Spleen (tissue), 11 donors: ENCODE results near the gene CUL7. TPM values are rescaled to one million over a fixed set of nuclear protein-coding genes. Genes with fewer than 3 reads are reported as not detected.
A peak's percentile ranks its signal among the peaks of the same experiment; 100 is the strongest.

Source experiments
- DNase-seq: peaks from one replicate; pipeline ENCODE4 v3.0.0-alpha.2; 2020
- H3K27ac ChIP-seq, 8 donors: fragments of 200-600 bp; sonication (generic) in 7 of 8; 1 replicate in 4 of 8; 2 replicates in 4 of 8; pipeline versions ENCODE4 v1.5.0 to v1.8.0; 2016 to 2021; ENCODE audit warnings: inconsistent platforms in 4 of 8, mild to moderate bottlenecking in 4 of 8, moderate library complexity in 1 of 8
- H3K27me3 ChIP-seq, 7 donors: fragments of 200-600 bp; sonication (generic) in 6 of 7; replicated peaks in 1 of 7; 1 replicate in 4 of 7; 2 replicates in 3 of 7; pipeline versions ENCODE4 v1.5.0 to v1.8.0; 2016 to 2021; ENCODE audit warnings: inconsistent platforms in 3 of 7, mild to moderate bottlenecking in 1 of 7
- H3K36me3 ChIP-seq, 6 donors: fragments of 200-600 bp; sonication (generic) in 5 of 6; 1 replicate in 4 of 6; 2 replicates in 2 of 6; pipeline versions ENCODE4 v1.5.0 to v1.8.0; 2016 to 2021; ENCODE audit warnings: inconsistent platforms in 2 of 6
- H3K4me1 ChIP-seq, 6 donors: fragments of 200-600 bp; sonication (generic) in 5 of 6; 1 replicate in 3 of 6; 2 replicates in 3 of 6; pipeline versions ENCODE4 v1.5.0 to v1.8.0; 2016 to 2021; ENCODE audit warnings: inconsistent platforms in 3 of 6
- H3K4me3 ChIP-seq, 8 donors: fragments of 200-600 bp; sonication (generic) in 7 of 8; 1 replicate in 4 of 8; 2 replicates in 4 of 8; pipeline versions ENCODE4 v1.5.0 to v1.8.0; 2016 to 2021; ENCODE audit warnings: inconsistent platforms in 4 of 8, mild to moderate bottlenecking in 4 of 8, moderate library complexity in 2 of 8
- H3K9me3 ChIP-seq, 8 donors: fragments of 200-600 bp; sonication (generic) in 7 of 8; 1 replicate in 4 of 8; 2 replicates in 4 of 8; pipeline versions ENCODE4 v1.5.0 to v1.8.0; 2016 to 2021; ENCODE audit warnings: inconsistent platforms in 4 of 8
- CTCF ChIP-seq, 11 experiments: fragments of 200-600 bp in 7 of 11; fragments of 450-650 bp in 4 of 11; sonication (generic) in 4 of 11; IDR thresholded peaks in 8 of 11; conservative IDR thresholded peaks in 3 of 11; 1 replicate in 7 of 11; 2 replicates in 4 of 11; pipeline versions ENCODE4 v1.4.0 to v1.8.0; 2016 to 2021; ENCODE audit warnings: antibody characterized with exemption in 11 of 11, inconsistent platforms in 4 of 11, mild to moderate bottlenecking in 1 of 11
- POLR2A ChIP-seq, 3 donors: fragments of 450-650 bp; IDR thresholded peaks; one replicate each; pipeline ENCODE4 v1.5.1; 2017; ENCODE audit warnings: antibody characterized with exemption in 3 of 3, mild to moderate bottlenecking in 1 of 3
- POLR2AphosphoS5 ChIP-seq, 3 donors: sonication (generic); formaldehyde crosslinking; IDR thresholded peaks; one replicate each; pipeline ENCODE4 v1.5.1; 2017; ENCODE audit warnings: antibody characterized with exemption in 3 of 3
- WGBS, 5 donors: extraction: QIAGEN DNeasy Blood & Tissue Kit in 3 of 5; methylation state at CpG; one replicate each; pipeline versions ENCODE4 v1.1.5 to v1.1.7; 2013 to 2018; 5-methylcytosine and 5-hydroxymethylcytosine counted together
- intact Hi-C: fragments of 100-400 bp; cut with DNase I; formaldehyde crosslinking; loops from one replicate; pipeline ENCODE4 v1.15.0; 2023; ENCODE audit warnings: low total_unique reads
- polyA plus RNA-seq, 3 donors: library from polyadenylated mRNA; stranded (reverse); fragments of 200-250 nt; gene quantifications; one replicate each; pipeline ENCODE4 v1.2.1, GENCODE V29; 2013
- total RNA-seq, 7 donors: library from RNA; depleted of rRNA in 3 of 7; stranded (reverse); fragments of >200 nt in 3 of 7; fragmentation: NEBNext Ultra II Directional in 4 of 7; extraction: Animal tissue kit (Norgen Biotek cat#: 25700) in 4 of 7; gene quantifications; one replicate each; pipeline versions ENCODE4 v1.1.0 to v1.2.1, GENCODE V29; 2016 to 2021
- donor health status: healthy with polysubstance abuse.
- donor health status: DM: no; HTN: no; CAD: no; lungs with moderate emphysema.
- donor health status: DM: no; HTN: no; CAD: no.
- donor health status: Bipolar disorder and iron deficiency.
- donor health status: healthy.
- donor health status: DM: no; HTN: no; CAD: no.
- donor health status: DM: yes; HTN: yes; CAD: no.

CUL7 gene
- total and polyA plus RNA-seq, 10 donors, result 3.6 to 23.1 (median 13.7) TPM

- 87 to 90% (median 89%) methylated on average over 17 to 19 of the region's 19 CpGs for WGBS, 5 donors
- no peaks in the 10 kb centered on the region for H3K9me3 ChIP-seq
- peaks cover 0 to 78% (median 45%) of the 10 kb centered on the region in 6 donors for H3K36me3 ChIP-seq
- H3K27ac ChIP-seq, result peak overlapping the region in 7 of 8 donors; percentile 91 to 95 (median 93)
- H3K27me3 ChIP-seq, result no peaks in the 10 kb centered on the region
- no peak for DNase-seq
- intact Hi-C loops, result no loop called here
- TF ChIP-seq POLR2AphosphoS5 (IDR thresholded peaks at IDR 0.05) (peak in 1 of 3 donors; percentile 19), CTCF (IDR thresholded peaks at IDR 0.05 in 8 of 11, conservative IDR thresholded peaks at IDR 0.05 in 3 of 11) (no peak)
- H3K4me1 ChIP-seq, result peaks cover 9 to 54% (median 26%) of the 10 kb centered on the region in 6 donors
- peak overlapping the region in 3 of 8 donors; percentile 76 to 81 (median 76) for H3K4me3 ChIP-seq
Measured at GRCh38 chr6:43052225-43052841, 1.3 kb downstream of the CUL7 start.

- H3K4me3 ChIP-seq, result no peak overlapping the region
- no peak for TF ChIP-seq CTCF (IDR thresholded peaks at IDR 0.05 in 8 of 11, conservative IDR thresholded peaks at IDR 0.05 in 3 of 11)
- TF ChIP-seq POLR2A (IDR thresholded peaks at IDR 0.05), result no peak
- TF ChIP-seq POLR2AphosphoS5 (IDR thresholded peaks at IDR 0.05), result peak in 1 of 3 donors; percentile 33
- H3K36me3 ChIP-seq, result peaks cover 0 to 78% (median 44%) of the 10 kb centered on the region in 6 donors
- intact Hi-C loops, result no loop called here
- DNase-seq, result no peak
- peaks cover 9 to 43% (median 26%) of the 10 kb centered on the region in 6 donors for H3K4me1 ChIP-seq
- 94 to 97% (median 96%) methylated on average over 12 to 17 of the region's 17 CpGs for WGBS, 5 donors
- H3K27ac ChIP-seq, result no peak overlapping the region
- H3K27me3 ChIP-seq, result no peaks in the 10 kb centered on the region
- H3K9me3 ChIP-seq, result no peaks in the 10 kb centered on the region
Measured at GRCh38 chr6:43050981-43051380, 2.7 kb downstream of the CUL7 start.

GRCh38 chr6:43047998-43048397, 5.7 kb downstream of the CUL7 start:
- Histone ChIP-seq H3K4me1 (peaks cover 5 to 25% (median 16%) of the 10 kb centered on the region in 6 donors), H3K36me3 (peaks cover 0 to 93% (median 59%) of the 10 kb centered on the region in 6 donors), H3K27me3 (no peaks in the 10 kb centered on the region), H3K9me3 (no peaks in the 10 kb centered on the region), H3K4me3 (no peak overlapping the region), H3K27ac (no peak overlapping the region)
- 84 to 96% (median 92%) methylated on average over 3 to 7 of the region's 7 CpGs for WGBS, 5 donors
- intact Hi-C loops, result no loop called here
- TF ChIP-seq POLR2AphosphoS5 (IDR thresholded peaks at IDR 0.05) (peak in 1 of 3 donors; percentile 5), CTCF (IDR thresholded peaks at IDR 0.05 in 8 of 11, conservative IDR thresholded peaks at IDR 0.05 in 3 of 11) (no peak)
- no peak for DNase-seq

GRCh38 chr6:43045371-43045930, 8.2 kb downstream of the CUL7 start:
- TF ChIP-seq CTCF (IDR thresholded peaks at IDR 0.05 in 8 of 11, conservative IDR thresholded peaks at IDR 0.05 in 3 of 11) (no peak), POLR2A (IDR thresholded peaks at IDR 0.05) (no peak), POLR2AphosphoS5 (IDR thresholded peaks at IDR 0.05) (no peak)
- intact Hi-C loops, result no loop called here
- WGBS, 5 donors, result 92 to 99% (median 96%) methylated on average over 7 to 11 of the region's 11 CpGs
- H3K27ac ChIP-seq, result no peak overlapping the region
- no peaks in the 10 kb centered on the region for H3K27me3 ChIP-seq
- no peaks in the 10 kb centered on the region for H3K9me3 ChIP-seq
- DNase-seq, result no peak
- H3K36me3 ChIP-seq, result peaks cover 0 to 97% (median 75%) of the 10 kb centered on the region in 6 donors
- H3K4me1 ChIP-seq, result no peaks in the 10 kb centered on the region
- no peak overlapping the region for H3K4me3 ChIP-seq
